Mononuclear cell (primary cell): ENCODE data around the gene HOXB9. TPM values are rescaled to one million over a fixed set of nuclear protein-coding genes. Genes with fewer than 3 reads are reported as not detected.

Experiments used
- total RNA-seq: library from RNA; depleted of rRNA; stranded (reverse); fragments of >200 nt; gene quantifications from one replicate; pipeline ENCODE4 v1.2.3, GENCODE V29; 2012

HOXB9 gene
- total RNA-seq, 1 donor: not detected

Other genes with a start within 250 kb of the HOXB9 start
- gene SKAP1, start 196.1 kb downstream of the HOXB9 start, total RNA-seq: 40.1 TPM
- not detected for gene HOXB1, start 95.3 kb downstream of the HOXB9 start, total RNA-seq
- 7.6 TPM for gene HOXB2, start 81.2 kb downstream of the HOXB9 start, total RNA-seq
- gene HOXB4, start 48.0 kb downstream of the HOXB9 start, total RNA-seq: 0.31 TPM
- gene HOXB3, start 36.1 kb downstream of the HOXB9 start, total RNA-seq: 0.94 TPM
- gene HOXB5, start 32.6 kb downstream of the HOXB9 start, total RNA-seq: not detected
- not detected for gene HOXB6, start 21.4 kb downstream of the HOXB9 start, total RNA-seq
- gene HOXB7, start 15.3 kb downstream of the HOXB9 start, total RNA-seq: 0.10 TPM
- 0.10 TPM for gene HOXB8, start 11.1 kb downstream of the HOXB9 start, total RNA-seq
- gene PRAC1, start 96.2 kb upstream of the HOXB9 start, total RNA-seq: not detected
- gene PRAC2, start 96.8 kb upstream of the HOXB9 start, total RNA-seq: not detected
- not detected for gene HOXB13, start 102.4 kb upstream of the HOXB9 start, total RNA-seq
- not detected for gene TTLL6, start 190.9 kb upstream of the HOXB9 start, total RNA-seq
- 136 TPM for gene CALCOCO2, start 204.7 kb upstream of the HOXB9 start, total RNA-seq